Activated T-cell treated with anti-CD3 and anti-CD28 coated beads for 48 hours (primary cell): Measurements from ENCODE around the gene GANAB.
A peak's percentile ranks its signal among the peaks of the same experiment; 100 is the strongest.
"Not testable (repeated sequence)": the region's sequence is repeated elsewhere in the genome, so short reads cannot be mapped to it uniquely, and the experiment has no call there.

Experiments
- DNase-seq: peaks from one replicate; pipeline ENCODE4 v3.0.0-alpha.2; 2020; ENCODE audit warnings: low read depth

The GANAB gene

DNA sequence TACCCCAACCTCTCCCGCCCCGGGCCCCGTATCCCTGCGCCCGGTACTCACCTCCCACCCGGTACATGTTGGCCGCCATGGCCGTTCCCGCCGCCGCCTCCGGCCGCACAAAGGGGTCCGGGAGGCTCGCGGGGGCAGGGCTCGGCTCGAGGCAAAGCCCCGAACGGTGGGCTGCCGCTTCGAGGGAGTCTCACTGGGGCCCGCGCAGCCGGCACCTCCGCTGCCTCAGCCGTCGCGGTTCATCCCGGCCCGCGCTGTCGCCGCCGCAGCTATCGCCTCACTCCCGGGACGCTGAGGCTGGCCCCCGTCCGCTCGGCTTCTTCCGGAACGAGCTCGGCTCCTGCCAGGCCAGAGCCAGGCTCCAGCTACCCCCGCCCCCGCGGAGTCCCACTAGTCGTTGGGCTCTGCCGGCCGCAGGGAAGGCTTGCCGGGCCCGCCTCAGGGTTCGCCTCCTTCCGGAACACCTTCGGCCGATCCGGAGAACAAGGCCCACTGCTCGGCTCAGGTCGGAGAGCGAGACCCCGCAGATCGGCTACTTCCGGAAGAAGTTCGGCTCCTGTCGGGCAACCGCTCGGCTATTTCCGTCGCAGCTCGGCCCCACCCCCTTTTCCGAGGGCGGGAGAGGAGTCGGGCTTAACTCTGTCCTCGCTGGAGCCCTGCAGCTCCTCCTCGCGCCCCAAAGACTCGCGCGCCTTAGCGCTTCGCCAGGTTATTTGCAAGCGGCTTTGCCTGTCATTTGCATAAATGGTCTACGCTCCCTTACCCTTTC is 44.9 kb downstream of the GANAB start, which contains the start of gene MTA2:
Gene MTA2, minus strand, starts transcription at position 494 of the 769 bp plus-strand sequence. Its CDS starts 415 bp downstream, at position 79.
- DNase-seq, result peak; percentile 100

DNA sequence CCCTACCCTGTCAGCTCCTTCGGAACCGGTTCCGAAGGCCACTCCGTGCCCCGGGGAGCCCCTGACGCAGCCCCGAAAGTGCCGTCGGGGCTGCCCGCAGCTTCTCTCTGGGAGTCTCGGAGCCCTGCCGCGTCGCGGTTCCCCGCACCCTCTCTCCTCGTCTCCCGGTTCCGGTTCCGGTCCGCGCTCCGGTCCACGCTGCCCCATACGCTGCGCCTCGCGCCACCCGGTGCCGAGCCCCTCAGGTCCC is 45.4 kb downstream of the GANAB start:
- DNase-seq, result no peak

DNA sequence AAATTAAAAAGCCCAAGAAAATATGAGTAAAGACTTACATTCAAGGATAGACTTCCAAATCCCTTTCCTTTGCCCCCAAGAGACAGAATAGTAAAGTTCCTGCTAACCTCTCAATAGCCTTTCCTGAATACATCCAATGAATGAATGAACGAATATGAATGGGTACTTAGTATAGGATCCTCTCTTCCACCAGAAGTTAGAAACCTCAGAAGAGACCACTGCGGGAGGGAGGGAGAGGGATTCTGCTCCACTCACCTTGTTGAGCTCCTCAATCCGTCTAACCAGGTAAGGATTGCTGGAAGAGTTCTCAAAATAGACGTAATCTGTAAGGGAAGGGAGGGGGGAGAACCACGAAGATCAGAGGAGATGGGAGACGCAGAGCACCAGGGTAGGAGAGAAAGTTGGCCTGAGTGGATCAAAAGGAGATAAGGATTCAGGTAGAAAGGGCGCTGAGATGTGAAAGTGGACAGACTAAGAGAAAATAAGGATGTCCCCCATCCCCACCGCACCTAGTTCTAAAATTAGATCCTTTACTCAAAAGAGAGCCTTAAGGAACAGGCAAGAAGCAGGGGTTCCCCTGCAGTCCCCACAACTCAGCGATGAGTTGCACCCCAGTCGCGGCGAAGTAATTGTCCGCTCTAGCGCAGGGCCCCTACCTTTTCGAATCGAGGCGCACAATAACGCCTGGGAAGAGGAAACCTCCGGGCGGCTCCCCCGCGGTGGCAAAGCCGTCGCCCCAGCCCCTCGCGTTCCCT is 45.9 kb downstream of the GANAB start:
- no peak for DNase-seq

DNA sequence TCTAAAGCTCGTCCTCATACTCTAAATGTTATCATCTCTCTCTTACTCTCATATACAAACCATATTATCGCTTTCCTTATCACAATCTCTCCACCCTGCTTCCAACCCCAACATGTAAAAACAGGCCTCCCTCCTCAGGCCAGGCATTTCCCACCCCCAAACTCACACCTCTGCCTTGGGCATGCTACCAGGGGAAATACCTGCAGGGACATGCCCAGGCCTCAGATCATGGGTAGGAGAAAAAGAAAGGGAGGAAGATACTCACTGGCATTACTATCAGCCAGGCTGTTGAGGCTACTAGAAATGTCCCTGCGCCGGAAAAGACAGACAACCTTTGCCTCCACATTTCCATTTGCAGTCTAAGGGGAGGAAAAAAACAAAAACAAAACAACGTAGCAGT is 46.5 kb downstream of the GANAB start:
- DNase-seq, result no peak

DNA sequence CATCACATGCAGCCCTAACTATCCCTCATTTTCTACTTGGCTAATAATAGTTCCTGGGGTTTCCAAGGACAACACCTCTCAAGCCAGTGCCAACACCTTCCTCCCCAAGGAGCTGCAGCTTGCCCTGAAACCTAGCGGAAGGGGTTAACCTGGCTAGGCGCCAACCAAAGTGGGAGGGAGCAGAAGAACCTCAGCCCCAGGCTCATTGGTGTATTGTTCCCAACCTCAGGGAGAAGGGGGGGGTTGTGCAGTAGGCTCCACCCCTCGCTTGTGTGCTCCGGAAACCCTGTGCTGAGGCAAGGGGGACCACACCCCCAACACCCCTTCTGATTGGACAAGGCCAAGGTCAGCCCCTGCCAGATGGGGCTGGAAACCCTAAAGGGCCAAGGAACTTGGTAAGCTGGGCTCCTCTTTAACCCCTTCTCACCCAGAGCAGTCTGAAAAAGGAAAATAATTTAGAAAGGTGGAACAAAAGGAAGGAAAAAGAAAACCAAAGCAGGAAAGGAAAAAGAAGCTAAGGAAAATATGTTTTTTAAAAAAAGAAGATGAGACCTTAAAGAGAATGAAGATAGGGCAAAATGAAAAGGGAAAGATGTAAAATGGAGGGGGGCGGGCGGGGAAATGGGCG is 47.2 kb downstream of the GANAB start:
- DNase-seq, result peak; percentile 91

DNA sequence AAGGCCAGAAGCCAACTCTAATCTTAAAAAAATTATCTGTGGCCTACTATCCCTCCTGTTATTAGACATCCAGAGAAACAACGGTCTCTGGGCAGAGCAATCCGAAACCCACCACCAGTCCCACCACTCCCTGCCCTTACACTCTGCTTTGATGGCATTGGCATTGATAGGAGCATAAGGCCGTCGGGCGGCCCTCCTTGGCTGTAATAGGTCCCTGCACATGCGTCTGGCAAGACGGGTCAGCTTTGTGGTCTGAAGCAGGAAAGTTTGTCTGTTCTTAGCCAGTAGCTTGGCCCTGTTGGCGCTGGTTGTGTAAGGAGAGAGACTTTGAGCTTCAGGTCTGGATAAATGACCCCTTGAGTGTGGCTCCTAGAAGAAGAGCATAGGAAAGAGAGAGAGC is 51.3 kb downstream of the GANAB start:
- DNase-seq, result no peak

DNA sequence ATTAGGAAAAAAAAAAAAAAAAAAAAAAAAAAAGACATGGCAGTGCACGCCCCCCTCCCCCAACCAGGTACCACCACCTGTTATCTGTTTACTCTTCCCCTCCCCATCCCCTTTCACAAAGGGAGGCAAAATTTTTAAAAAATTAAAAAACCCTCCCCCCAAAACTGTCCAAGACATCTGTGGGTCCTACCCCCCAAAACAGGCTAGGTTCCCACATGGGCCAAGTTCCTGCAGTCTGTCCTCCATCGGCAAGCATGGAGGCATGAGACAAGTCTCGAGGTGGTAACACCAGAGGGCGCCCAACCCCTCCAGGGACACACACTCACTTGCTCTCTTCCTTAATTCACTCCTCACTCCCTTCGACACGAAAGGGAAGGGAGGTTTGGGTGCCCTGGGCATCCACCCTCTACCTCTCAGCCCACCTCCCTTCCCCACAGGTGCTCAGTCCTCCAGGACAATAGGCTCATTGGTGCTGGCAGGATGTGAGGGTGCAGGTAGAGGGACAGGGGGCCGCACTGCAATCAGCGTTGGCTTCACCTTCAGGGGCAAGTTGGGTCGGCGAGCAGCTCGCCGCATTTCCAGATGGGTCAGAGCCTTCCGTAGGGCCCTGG is 52.9 kb downstream of the GANAB start:
- peak; percentile 69 for DNase-seq

DNA sequence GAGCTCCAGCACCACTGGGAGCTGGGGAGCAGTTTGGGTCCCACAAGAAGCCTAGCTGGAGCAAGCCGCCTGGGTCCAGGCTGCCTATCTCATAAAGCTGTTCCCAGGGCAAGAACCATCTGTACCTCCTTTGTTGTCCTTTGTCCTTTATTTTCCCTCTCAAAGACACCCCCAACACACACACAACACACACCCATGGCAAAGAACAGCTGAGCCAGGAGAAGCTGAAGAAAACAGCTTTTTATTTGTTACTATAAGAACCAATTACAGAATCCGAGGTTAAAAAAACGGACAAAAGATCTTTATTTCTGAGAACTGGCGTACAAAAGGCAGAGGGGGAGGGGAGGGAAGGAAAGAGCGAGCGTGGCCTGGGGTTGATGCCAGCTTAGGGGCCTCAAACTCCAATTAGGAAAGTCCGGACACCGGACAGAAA is 53.4 kb downstream of the GANAB start:
- no peak for DNase-seq

DNA sequence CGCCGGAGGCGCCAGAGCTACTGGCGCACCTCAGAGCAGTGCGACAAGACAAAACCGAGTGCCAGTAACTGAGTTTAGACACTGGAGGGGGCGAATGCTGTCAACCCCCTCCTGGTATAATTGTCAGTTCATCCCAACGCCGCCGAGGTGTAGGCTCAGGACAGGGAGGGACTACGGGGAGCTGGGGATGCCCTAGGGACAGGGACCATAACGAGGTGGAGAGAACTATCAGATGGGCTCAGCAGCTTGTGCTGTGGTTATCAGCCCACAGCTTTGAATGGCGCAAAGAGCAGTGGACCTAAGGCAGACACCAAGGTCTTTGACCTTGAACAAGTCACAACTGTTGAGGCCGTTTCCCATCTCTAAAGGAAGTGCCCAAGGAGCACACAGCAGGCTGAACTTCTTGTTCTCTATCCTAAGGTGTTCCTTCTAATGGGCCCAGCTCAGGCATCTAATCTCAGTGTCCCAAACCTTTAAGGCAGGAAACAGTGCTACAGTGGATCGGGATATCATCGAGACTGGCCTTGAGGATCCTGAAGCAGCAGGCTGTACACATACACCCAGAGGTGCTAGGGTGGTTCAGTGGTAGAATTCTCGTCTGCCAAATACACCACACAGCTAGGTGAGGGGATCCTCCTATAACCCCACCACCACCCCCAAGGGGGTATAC is 54.1 kb downstream of the GANAB start:
- DNase-seq, result no peak

DNA sequence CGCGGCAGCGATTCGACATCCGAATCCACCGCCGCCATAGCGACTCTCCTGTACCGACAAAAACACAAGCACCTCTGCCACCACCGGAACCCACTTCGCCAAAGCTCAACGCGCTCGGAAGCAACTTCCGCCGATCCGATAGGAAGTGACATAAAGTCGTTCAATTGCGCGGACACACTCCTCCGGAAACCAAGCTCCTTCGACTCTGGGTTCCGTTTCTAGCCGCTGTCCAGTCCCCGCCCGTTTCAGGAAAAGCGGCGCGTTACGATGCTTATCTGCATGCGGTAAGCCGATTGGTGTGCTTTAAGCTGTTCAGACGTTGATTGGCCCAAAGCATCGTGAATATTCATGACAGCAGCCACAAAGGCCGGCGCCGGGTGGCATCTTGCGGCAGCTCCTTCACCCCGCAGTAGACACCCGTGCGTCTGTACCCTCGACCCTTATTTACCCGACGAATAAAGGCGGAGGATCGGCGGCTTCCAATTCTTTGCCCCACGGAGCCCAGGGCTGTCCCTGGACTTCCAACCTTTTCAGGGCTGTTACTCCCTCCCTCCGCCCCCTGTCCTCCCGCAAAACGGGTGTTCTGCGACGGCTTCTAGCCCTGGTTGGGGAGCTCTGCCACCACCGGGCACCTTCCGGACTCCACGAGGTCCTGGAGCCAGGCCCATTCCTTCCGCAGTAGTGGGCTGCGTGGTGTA is 54.8 kb downstream of the GANAB start, which contains the start of gene TUT1:
Gene TUT1, minus strand, starts transcription at position 76 of the 698 bp plus-strand sequence. Its CDS starts 38 bp downstream, at position 38.
- peak; percentile 95 for DNase-seq

DNA sequence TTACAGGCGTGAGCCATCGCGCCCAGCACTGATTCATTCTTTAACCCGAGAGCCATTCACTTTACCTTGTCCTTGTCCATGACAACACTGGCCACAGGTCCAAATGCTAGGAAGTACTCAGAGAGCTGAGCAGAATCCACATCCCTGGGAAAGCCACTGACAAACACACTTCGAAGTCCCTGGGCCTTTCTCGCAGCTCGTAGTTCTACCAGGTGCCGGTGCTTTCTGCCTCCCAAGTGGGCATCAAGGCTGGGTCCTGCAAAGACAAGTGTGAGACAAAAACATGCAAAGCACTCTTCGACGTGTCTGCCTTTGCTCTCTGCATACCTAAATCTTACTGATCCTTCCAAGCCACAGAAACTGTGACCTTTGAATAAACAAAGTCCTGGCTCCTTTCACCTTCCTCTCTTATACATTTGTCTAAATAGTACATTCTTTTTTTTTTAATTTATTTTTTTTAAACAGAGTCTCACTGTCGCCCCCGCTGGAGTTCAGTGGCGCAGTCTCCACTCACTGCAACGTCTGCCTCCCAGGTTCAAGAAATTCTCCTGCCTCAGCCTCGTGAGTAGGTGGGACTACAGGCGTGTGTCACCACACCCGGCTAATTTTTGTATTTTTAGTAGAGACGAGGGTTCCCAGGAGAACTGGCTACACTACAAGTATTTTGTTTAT is 57.3 kb downstream of the GANAB start:
- DNase-seq, result no peak

DNA sequence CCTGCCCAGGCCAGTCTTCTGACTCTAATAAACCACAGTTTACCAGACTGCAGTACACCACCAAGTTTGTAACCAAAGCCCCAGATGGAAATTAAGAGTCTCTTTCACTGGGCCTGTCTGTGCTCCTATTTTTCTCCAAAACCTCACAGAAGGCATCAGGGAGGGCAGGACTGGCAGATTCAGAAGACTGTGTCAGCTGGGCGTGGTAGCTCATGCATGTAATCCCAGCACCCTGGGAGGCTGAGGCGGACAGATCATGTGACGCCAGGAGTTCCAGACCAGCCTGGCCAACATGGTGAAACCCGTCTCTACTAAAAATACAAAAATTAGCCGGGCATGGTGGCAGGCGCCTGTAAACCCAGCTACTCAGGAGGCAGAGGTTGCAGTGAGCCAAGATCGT is 61.1 kb downstream of the GANAB start:
- DNase-seq, result not testable (repeated sequence)

DNA sequence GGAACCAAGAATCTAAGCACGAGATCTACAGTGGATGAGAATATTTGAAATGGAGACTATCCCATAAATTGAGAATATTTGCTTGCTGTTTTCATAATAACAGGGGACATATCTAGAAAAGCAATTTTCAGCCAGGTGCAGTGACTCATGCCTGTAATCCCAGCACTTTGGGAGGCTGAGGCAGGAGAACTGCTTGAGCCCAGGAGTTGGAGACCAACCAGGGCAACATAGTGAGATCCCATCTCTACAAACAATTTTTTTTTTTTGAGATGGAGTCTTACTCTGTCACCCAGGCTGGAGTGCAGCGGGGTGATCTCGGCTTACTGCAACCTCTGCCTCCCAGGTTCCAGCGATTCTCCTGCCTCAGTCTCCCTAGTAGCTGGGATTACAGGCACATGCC is 64.7 kb downstream of the GANAB start:
- DNase-seq, result not testable (repeated sequence)

DNA sequence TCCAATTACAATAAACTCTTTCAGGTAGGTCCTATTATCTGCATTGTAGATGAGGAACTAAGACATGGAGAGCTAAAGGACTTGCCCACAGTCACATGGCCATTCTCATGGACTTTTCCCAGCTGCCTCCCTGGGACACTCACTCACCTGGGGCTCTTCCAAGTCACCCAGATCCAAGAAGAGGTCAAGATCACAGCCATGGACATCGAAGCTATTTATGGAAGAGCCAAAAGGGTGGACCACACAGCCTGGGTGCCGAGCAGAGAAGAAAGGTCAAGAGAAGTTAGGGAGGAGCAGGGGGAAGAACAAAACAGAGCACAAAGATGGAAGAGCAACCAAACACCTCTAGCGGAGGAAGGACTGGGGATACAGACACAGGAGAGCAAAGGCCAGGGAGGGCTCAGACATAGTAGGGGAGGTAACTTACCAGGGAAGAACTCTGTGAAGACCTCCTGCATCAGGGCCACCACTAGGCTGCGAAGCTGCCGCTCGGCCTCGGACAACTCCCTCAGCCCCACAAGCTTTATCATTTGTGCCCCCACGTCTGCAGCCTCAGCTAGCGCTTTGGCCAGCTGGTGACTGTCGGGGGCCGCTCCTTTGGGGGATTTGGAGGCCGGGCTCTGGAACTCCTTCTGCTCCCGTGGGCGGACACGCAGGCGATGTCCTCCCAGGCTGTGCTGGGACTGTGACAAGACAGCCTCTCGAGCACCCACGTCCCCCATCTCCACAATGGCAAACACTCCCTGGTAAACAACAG is 65.3 kb downstream of the GANAB start:
- no peak for DNase-seq

DNA sequence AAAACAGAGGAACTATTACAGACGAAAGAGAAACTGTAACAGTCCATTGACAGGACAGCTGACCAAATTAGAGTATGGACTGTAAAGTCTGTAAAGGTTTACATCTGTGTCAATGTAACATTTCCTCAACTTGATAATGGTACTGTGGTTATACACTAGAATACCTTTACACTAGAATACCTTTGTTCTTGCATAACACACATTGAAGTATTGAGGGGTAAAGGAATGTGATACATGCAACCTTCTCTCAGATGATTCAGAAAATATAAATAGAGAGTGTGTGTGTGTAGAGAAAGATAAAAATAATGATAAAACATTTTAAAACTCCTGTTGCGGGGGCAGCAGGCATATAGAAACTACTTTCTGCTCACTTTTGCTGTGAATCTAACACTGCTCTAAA is 67.2 kb downstream of the GANAB start:
- DNase-seq, result no peak

DNA sequence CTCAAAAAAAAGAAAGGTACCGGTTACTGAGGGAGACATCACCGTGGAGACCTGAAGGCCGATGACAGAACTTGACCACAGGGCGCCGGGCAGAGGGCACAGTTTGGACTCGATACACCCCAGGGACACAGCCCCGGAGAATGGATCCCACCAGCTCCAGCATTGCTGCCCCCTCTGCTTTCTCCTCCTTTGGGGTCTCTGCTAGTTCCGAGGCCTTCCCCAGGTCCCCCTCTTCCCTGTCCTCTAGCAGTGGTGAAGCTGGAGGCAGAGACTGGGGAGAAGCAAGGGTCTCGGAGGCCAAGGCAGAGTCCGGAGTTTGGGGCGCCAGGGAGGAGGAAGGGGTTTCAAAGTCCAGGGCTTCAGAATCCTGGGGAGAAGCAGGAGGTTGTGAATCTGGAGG is 67.9 kb downstream of the GANAB start:
- no peak for DNase-seq

DNA sequence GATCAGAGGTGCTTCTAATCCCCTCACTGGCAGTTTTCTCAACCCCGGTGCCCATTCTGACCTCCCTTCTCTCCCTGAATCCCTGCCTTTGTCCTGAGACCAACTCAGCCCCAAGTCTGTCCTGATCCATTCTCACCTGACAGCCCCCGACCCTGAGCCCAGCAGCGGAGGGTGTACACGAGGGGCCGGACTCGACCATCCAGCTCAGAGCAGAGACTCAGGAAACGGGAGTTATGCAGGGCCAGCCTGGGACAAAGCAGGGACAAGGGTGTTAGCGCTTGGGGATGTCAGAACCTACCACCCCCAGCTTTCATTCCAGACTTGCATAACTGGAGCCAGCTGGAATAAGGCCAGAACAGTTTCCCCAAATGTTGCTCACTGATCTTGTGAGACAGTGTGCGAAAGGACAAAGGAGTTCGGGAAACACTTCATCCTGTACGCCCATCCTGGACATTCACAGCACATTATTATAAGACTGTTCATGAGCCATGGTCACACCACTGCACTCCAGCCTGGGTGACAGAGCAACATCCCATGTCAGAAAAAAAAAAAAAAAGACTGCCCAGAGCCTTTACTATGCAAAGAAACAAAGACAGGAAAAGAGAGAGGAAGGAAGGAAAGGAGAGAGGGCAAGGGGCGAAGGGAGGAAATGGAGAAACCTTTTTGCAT is 69.2 kb downstream of the GANAB start:
- no peak for DNase-seq

DNA sequence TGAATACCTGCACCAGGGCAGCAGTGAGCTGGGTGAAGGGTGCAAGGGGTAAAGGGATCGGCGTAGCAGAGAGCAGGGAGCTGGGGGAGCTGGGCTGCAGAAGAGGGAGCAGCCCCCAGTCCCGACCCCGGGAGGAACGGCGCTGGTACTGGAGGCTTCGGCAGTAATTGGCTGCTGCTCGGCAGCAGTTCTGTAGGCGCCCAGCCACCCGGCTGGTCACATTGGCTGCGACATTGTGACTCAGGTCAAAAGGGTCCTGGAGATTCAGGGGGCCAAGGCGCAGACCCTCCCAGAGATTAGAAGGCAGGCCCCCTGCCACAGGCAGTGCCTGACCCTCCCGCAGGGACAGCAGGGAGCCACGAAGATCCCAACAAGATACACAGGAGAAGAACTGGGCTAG is 70.6 kb downstream of the GANAB start:
- DNase-seq, result no peak

DNA sequence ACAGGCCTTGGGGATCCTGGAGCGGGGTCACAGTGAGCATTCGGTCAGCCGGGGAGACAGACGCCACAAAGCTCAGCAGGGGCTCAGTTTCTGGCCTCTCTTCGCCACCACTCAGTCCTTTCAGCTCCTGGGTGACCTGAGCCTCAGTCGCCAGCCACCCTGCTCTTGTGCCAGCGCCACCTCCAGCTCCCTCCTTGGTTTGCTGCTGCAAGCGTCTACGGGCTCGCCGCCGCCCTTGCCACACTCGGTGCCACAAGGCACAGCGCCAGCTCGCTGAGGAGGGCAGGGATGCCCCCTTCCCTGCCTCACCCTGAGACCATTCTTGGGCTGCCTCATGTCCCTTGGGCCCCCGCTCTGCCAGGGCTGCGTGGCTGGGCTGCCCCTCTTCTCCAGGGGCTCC is 71.3 kb downstream of the GANAB start:
- DNase-seq, result no peak
